GM19372 (cell line): ENCODE measurements around the gene RBM47.
A peak's percentile ranks its signal among the peaks of the same experiment; 100 is the strongest.
"Not testable (repeated sequence)": the region's sequence is repeated elsewhere in the genome, so short reads cannot be mapped to it uniquely, and the experiment has no call there.

Experiments used
- ATAC-seq: cut with Tn5 transposase; IDR thresholded peaks from one replicate; pipeline ENCODE4 v1.9.1; 2021; ENCODE audit warnings: mild to moderate bottlenecking, low read depth, moderate library complexity; ENCODE audit not compliant: unreplicated experiment

The RBM47 gene

DNA sequence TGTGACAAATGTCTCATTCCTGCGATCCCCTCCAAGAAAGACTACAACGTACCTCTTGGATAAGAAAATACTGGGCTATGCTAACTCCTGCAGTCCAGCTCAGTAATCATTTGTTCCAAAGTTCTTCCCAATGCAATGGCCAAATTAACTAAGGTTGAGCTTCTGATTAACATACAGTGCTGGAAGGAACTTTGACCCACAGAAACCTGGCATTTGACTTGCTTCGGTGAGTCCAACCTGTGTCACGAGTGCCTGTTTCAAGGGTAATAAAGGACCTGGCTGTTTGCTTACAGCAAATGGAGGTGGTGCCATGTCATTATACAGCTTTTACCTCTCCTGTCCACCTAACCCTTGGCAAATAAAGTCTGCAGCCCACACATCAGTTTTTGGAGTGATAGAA lies 83.2 kb downstream of the RBM47 start:
- no peak for ATAC-seq

- ATAC-seq, result not testable (repeated sequence)
These were observed 84.2 kb downstream of the RBM47 start for GRCh38 chr4:40545487-40545886.

GRCh38 chr4:40544221-40544620 lies 85.4 kb downstream of the RBM47 start:
- no peak for ATAC-seq

GRCh38 chr4:40540800-40541199 lies 88.9 kb downstream of the RBM47 start:
- no peak for ATAC-seq

DNA sequence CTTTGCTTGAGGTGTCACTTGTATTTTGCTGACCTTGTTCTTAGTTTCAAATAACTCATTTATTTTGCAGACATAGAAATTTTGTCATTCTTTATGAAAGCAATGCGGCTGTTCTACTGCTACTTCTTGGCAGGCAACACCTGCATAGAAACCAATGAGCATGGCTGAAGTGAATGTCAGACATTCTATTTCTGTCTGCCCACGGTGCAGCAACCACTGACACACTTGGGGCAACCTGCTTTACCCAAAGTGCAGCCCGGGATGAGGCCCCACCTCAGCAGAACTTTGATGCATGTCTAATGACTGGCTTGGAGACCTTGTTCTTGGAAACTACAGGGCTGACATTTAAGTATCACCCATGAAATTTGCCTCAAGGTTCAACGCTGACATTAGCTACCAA lies 93.6 kb downstream of the RBM47 start:
- peak; percentile 75 for ATAC-seq

DNA sequence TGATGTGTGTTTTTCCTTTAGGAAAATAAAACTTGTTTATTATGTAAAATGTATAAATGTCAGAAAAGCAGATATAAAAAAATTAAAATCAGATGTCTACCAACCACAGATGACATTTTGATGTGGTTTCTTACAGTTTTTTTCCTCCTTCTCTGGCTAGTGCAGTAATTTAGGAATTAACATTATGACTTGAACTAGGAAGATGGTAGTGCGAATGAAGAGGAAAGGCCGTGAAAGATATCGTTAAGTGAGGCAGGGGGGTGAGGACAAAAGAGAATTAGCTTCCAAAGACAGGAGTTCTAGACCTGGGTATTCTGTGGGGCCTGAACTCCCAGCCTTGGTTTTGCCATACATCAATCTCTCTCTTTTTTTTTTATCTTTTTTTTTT lies 98.0 kb downstream of the RBM47 start:
- ATAC-seq, result no peak

- ATAC-seq, result no peak
These were observed 98.6 kb downstream of the RBM47 start for GRCh38 chr4:40530961-40531635.

- no peak for ATAC-seq
These were observed 102.9 kb downstream of the RBM47 start for GRCh38 chr4:40526741-40527140.

- no peak for ATAC-seq
These were observed 103.7 kb downstream of the RBM47 start for GRCh38 chr4:40525752-40526598.

DNA sequence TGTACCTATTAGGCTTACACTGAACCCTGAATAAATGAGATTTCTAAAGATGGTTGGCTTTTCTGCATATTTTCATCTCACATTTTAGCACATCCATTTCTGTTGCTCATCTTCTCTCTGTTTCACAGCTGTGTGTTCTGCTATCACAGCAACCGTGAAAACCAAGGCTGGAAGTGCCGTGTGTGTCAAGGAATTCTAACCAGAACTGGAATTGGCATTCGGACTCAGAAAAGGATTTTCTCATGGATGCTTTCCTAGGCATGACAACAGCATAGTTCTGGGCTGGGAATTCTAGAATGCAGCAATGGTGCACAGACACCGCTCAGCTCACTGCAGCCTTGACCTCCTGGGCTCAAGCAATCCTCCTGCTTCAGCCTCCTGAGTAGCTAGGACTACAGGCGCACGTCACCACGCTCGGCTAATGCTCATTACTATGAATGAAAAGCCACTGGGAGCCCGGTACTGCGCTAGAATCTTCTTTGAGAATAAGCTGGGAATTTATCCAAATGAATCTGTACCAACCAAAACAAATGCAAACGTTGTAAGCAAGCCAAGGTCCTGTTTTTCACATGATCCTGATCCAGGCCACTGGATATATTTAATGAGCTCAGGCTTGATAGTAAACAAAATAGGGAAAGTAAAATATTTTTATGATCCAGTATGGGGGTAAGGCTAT lies 105.2 kb downstream of the RBM47 start:
- ATAC-seq, result no peak

GRCh38 chr4:40523581-40523980 lies 106.1 kb downstream of the RBM47 start:
- no peak for ATAC-seq

DNA sequence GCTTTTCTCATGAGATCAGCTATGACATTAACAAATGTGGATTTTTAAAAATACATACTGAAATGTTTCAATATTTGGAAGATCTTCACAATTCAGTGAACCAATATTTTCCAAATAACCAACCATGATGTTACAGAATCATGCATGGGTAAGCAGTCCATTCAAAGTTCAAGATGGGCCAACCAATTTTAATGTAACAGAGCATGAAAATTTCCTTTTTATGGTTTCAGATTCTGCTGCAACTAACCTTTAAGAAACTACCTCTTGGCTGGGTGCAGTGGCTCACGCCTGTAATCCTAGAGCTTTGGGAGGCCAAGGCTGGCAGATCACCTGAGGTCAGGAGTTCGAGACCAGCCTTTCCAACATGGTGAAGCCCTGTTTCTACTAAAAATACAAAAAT lies 107.7 kb downstream of the RBM47 start:
- no peak for ATAC-seq

GRCh38 chr4:40520533-40520932 lies 109.1 kb downstream of the RBM47 start:
- ATAC-seq, result no peak

- ATAC-seq, result not testable (repeated sequence)
These were observed 112.6 kb downstream of the RBM47 start for GRCh38 chr4:40517081-40517480.

DNA sequence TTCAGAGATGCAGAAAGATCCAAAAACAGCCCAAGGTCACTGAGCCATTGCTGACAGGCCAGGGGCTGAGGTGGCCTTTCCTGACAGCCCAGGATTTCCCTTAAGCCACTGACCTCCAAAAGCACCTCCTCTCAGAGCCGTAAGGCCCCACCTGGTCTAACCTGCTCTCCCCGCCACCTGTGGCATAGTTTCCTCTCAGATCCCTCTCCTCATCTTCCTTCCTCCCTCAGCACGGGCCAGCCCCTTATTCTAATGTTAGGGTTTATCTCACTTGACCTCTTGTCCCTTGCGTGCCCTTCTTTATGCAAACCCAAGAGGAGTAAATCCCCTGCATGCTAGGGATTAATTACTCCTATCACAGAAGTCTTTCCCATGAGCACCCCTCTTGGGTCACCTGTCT lies 113.0 kb downstream of the RBM47 start:
- ATAC-seq, result no peak

GRCh38 chr4:40515398-40516293 lies 114.0 kb downstream of the RBM47 start:
- peak; percentile 91 for ATAC-seq

DNA sequence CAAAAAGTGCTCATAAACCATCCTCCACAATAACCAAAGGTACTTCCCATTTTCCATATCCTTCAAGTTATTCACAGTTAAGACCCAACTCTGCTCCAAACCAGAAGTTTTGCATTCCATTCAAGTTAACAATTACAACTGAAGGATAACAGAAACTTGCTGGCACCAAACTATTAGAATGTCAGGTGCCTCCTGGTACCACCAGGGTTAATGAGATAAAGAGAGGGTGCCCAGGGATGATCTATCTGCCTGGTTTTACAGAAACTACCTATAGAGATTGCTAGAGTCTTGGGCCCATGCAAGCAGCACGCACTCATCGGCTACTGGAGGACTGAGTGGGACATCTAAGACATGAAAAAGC lies 114.6 kb downstream of the RBM47 start:
- ATAC-seq, result no peak

- no peak for ATAC-seq
These were observed 115.1 kb downstream of the RBM47 start for GRCh38 chr4:40514497-40514951.

GRCh38 chr4:40511036-40511614 lies 118.5 kb downstream of the RBM47 start:
- ATAC-seq, result no peak

DNA sequence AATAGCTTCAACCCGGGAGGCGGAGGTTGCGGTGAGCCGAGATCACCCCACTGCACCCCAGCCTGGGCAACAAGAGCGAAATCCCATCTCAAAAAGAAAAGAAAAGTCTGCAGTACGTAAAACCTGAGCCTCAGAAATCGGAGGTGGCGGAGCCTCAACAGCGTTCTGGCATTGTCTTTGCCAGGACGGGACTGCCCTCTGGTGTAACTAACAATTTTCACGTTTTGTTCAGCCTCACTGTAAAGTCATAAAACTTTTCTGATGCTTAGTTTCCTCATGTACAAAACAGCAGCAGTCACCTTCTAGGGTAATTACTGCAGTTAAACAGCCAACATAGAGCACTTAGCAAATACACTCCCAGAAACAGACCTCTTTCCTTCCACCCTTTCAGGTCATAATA lies 121.7 kb downstream of the RBM47 start:
- no peak for ATAC-seq
